ENCODE data around the gene DKK3. TPM values are rescaled to one million over a fixed set of nuclear protein-coding genes. Genes with fewer than 3 reads are reported as not detected.

The DKK3 gene
- total and polyA plus RNA-seq, 2 of the 13 experiments (the other 11 are each of a cell fraction or from before 2014, with no cell fraction given), result 0.09 to 0.67 TPM

- in situ Hi-C loops (cut with HindIII; ENCODE audit: extremely low pct_ligation_motif_present, low pct_unique_long_range_greater_than_20kb), result no loop called here
- Histone ChIP-seq H3K4me3 (replicated peaks in 1 of 3; ENCODE audit: insufficient read depth in 1 of 3, low read depth in 2 of 3, low read length in 3 of 3) (no peak overlapping the region), H3K9me3 (ENCODE audit: low read length) (no peaks in the 10 kb centered on the region), H3K79me2 (ENCODE audit: insufficient read depth, low read length) (no peaks in the 10 kb centered on the region), H3K36me3 (replicated peaks in 1 of 2; ENCODE audit: control insufficient read depth in 1 of 2, insufficient read depth in 2 of 2, low read length in 2 of 2) (no peaks in the 10 kb centered on the region), H3K4me1 (ENCODE audit: insufficient read depth, low read length) (peaks cover 9% of the 10 kb centered on the region; the same call in 1 of the 2 replicates), H4K20me1 (ENCODE audit: insufficient read depth, low read length) (no peaks in the 10 kb centered on the region), H3K9ac (ENCODE audit: insufficient read depth, low read depth, low read length) (no peak overlapping the region), H3K27ac (ENCODE audit: extremely low read length, insufficient read depth, low read length) (no peak overlapping the region), H3K4me2 (ENCODE audit: low read depth, low read length) (no peak overlapping the region), H3K27me3 (ENCODE audit: control insufficient read depth in 1 of 2, insufficient read depth in 2 of 2, low read length in 2 of 2) (peaks cover 1 to 21% of the 10 kb centered on the region in 2 experiments; a peak in 3 of 5 replicates), H2AFZ (ENCODE audit: low read length) (no peak overlapping the region)
- 32% methylated on average over 2 of the region's 5 CpGs for WGBS (ENCODE audit: low lambda C conversion rate)
- no TSS peak for BruUV-seq (replicated peaks)
- FAIRE-seq (no peak), DNase-seq (ENCODE audit: low spot score) (no peak), ATAC-seq (no peak)
- no peak for TF ChIP-seq XRCC5 (optimal IDR thresholded peaks at IDR 0.05; ENCODE audit: low read length)
- no peak for TF ChIP-seq ZNF350 (CRISPR knock-in tag; IDR thresholded peaks at IDR 0.05; ENCODE audit: borderline replicate concordance, low read depth)
- TF ChIP-seq DNMT1 (CRISPR knock-in tag; IDR thresholded peaks at IDR 0.05), result no peak
- TF ChIP-seq LRRFIP1 (CRISPR knock-in tag; conservative IDR thresholded peaks at IDR 0.05), result no peak
- no peak for TF ChIP-seq ZBTB33 (CRISPR knock-in tag; IDR thresholded peaks at IDR 0.05)
- TF ChIP-seq ZSCAN25 (CRISPR knock-in tag; IDR thresholded peaks at IDR 0.05), result no peak
- TF ChIP-seq POGZ (CRISPR knock-in tag; IDR thresholded peaks at IDR 0.05), result no peak
- no peak for TF ChIP-seq ZNF605 (CRISPR knock-in tag; IDR thresholded peaks at IDR 0.05)
- no peak for TF ChIP-seq ZNF446 (CRISPR knock-in tag; IDR thresholded peaks at IDR 0.05)
- no peak for TF ChIP-seq NFIC (IDR thresholded peaks at IDR 0.05; ENCODE audit: low read length)
- TF ChIP-seq ZNF7 (CRISPR knock-in tag; IDR thresholded peaks at IDR 0.05), result no peak
- no peak for TF ChIP-seq RXRB (CRISPR knock-in tag; IDR thresholded peaks at IDR 0.05; ENCODE audit: borderline replicate concordance)
- TF ChIP-seq KDM4B (CRISPR knock-in tag; IDR thresholded peaks at IDR 0.05), result no peak
- ChIA-PET POLR2A (no interaction called here), CTCF (ENCODE audit: low intra/inter-chr PET ratio, low total read pairs) (no interaction called here)
- intact Hi-C loops (cut with micrococcal nuclease; ENCODE audit: unreplicated experiment), result no loop called here
Measured at GRCh38 chr11:11983427-11983826, 25.0 kb downstream of the DKK3 start.

All from HepG2 (cell line).